Measurements from ENCODE around the gene C16orf54. TPM values are rescaled to one million over a fixed set of nuclear protein-coding genes. Genes with fewer than 3 reads are reported as not detected.

Gene C16orf54
- total and polyA plus RNA-seq, 10 of the 15 experiments (the other 5 are each of a cell fraction or from before 2014, with no cell fraction given), result 2.1 to 13.3 (median 5.4) TPM

DNA sequence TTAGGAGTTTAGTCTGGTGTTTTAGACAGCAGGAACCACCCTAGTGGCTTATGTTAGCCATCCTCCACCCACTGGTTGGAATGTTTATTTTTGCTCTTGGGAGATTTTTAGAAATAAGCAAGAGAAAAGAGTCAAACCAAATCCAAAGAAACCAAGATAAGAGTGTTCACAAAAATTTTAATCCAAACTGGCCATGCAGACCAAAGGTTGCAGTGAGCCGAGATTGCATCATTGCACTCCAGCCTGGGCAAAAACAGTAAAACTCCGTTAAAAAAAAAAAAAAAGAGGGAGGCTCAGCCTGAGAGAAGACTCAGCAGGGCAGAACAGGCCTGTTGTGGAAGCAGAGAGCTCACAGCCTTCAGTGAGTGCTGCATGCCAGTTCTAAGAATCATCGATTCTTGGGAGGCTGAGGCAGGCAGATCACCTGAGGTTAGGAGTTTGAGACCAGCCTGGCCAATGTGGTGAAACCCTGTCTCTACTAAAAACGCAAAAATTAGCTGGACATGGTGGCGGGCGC, 12.2 kb upstream of the C16orf54 start:
- ChIA-PET SMC1A (ENCODE audit: uncharacterized antibody, unreplicated experiment) (no interaction called here), CTCF (interaction anchor here (1.2 to 2.1 kb wide), 2 partner anchors 10 to 27 kb away, joined by 3 to 8 read pairs; no protein-coding TSS in a partner anchor), RAD21 (ENCODE audit: unreplicated experiment) (no interaction called here), POLR2A (interaction anchor here (0.6 kb wide), 1 partner anchor 22 kb away, joined by 3 read pairs; no protein-coding TSS in a partner anchor)
- intact Hi-C loops (cut with micrococcal nuclease; ENCODE audit: unreplicated experiment) (no loop called here), in situ Hi-C loops (cut with MboI) (no loop called here)
- H4K20me1 ChIP-seq (ENCODE audit: control insufficient read depth, insufficient read depth), result no peaks in the 10 kb centered on the region
- 94% methylated on average over 5 of the region's 6 CpGs for WGBS (ENCODE audit: insufficient coverage, insufficient replicate concordance, low lambda C conversion rate, missing lambda C conversion rate)
- ATAC-seq (no peak), FAIRE-seq (no peak), DNase-seq (ENCODE audit: low read depth, low spot score) (no peak)
- no peak overlapping the region for H3K9ac ChIP-seq (ENCODE audit: control insufficient read depth, insufficient read depth, low read length)
- BruUV-seq (replicated peaks), result no TSS peak
- H3K4me2 ChIP-seq (ENCODE audit: control insufficient read depth, insufficient read depth), result no peak overlapping the region
- H3K27ac ChIP-seq (ENCODE audit: control insufficient read depth, insufficient read depth), result no peak overlapping the region
- no peak overlapping the region for H3K4me3 ChIP-seq
- H2AFZ ChIP-seq (ENCODE audit: control insufficient read depth, low read depth, low read length), result no peak overlapping the region
- no peaks in the 10 kb centered on the region for H3K27me3 ChIP-seq (replicated peaks in 1 of 2; ENCODE audit: control insufficient read depth in 2 of 2, insufficient read depth in 2 of 2, low read length in 1 of 2)
- no peaks in the 10 kb centered on the region for H3K79me2 ChIP-seq (ENCODE audit: control insufficient read depth, insufficient read depth, low read length)
- no peaks in the 10 kb centered on the region for H3K9me3 ChIP-seq (replicated peaks; ENCODE audit: control insufficient read depth, insufficient read depth, low read length)
- no peaks in the 10 kb centered on the region for H3K36me3 ChIP-seq (ENCODE audit: control insufficient read depth in 2 of 2, insufficient read depth in 2 of 2, low read length in 1 of 2)
- peaks cover 17% of the 10 kb centered on the region for H3K4me1 ChIP-seq (ENCODE audit: control insufficient read depth, insufficient read depth, low read length)
- TF ChIP-seq NR2F1 (conservative IDR thresholded peaks at IDR 0.05) (no peak), CHD2 (IDR thresholded peaks at IDR 0.05; ENCODE audit: borderline replicate concordance, low read depth, low read length) (no peak), MXI1 (IDR thresholded peaks at IDR 0.05; ENCODE audit: low read depth, low read length) (no peak), SPI1 (IDR thresholded peaks at IDR 0.05; ENCODE audit: borderline replicate concordance, insufficient read depth, low read depth, low read length) (no peak), SMAD5 (IDR thresholded peaks at IDR 0.05; ENCODE audit: low read depth) (no peak), GATAD2B (conservative IDR thresholded peaks at IDR 0.05; ENCODE audit: low read depth) (no peak), KDM1A (IDR thresholded peaks at IDR 0.05; ENCODE audit: borderline replicate concordance) (no peak), GABPA (IDR thresholded peaks at IDR 0.05; ENCODE audit: low read depth) (no peak), FOS (IDR thresholded peaks at IDR 0.05; ENCODE audit: borderline replicate concordance, extremely low read depth, insufficient read length) (no peak), POLR2AphosphoS5 (IDR thresholded peaks at IDR 0.05; ENCODE audit: low read length) (no peak), TBL1XR1 (IDR thresholded peaks at IDR 0.05; ENCODE audit: low read depth, low read length) (no peak)
- TF ChIP-seq, protein P1, sequence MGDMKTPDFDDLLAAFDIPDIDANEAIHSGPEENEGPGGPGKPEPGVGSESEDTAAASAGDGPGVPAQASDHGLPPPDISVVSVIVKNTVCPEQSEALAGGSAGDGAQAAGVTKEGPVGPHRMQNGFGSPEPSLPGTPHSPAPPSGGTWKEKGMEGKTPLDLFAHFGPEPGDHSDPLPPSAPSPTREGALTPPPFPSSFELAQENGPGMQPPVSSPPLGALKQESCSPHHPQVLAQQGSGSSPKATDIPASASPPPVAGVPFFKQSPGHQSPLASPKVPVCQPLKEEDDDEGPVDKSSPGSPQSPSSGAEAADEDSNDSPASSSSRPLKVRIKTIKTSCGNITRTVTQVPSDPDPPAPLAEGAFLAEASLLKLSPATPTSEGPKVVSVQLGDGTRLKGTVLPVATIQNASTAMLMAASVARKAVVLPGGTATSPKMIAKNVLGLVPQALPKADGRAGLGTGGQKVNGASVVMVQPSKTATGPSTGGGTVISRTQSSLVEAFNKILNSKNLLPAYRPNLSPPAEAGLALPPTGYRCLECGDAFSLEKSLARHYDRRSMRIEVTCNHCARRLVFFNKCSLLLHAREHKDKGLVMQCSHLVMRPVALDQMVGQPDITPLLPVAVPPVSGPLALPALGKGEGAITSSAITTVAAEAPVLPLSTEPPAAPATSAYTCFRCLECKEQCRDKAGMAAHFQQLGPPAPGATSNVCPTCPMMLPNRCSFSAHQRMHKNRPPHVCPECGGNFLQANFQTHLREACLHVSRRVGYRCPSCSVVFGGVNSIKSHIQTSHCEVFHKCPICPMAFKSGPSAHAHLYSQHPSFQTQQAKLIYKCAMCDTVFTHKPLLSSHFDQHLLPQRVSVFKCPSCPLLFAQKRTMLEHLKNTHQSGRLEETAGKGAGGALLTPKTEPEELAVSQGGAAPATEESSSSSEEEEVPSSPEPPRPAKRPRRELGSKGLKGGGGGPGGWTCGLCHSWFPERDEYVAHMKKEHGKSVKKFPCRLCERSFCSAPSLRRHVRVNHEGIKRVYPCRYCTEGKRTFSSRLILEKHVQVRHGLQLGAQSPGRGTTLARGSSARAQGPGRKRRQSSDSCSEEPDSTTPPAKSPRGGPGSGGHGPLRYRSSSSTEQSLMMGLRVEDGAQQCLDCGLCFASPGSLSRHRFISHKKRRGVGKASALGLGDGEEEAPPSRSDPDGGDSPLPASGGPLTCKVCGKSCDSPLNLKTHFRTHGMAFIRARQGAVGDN (IDR thresholded peaks at IDR 0.05), result no peak
- TF ChIP-seq, protein P2, sequence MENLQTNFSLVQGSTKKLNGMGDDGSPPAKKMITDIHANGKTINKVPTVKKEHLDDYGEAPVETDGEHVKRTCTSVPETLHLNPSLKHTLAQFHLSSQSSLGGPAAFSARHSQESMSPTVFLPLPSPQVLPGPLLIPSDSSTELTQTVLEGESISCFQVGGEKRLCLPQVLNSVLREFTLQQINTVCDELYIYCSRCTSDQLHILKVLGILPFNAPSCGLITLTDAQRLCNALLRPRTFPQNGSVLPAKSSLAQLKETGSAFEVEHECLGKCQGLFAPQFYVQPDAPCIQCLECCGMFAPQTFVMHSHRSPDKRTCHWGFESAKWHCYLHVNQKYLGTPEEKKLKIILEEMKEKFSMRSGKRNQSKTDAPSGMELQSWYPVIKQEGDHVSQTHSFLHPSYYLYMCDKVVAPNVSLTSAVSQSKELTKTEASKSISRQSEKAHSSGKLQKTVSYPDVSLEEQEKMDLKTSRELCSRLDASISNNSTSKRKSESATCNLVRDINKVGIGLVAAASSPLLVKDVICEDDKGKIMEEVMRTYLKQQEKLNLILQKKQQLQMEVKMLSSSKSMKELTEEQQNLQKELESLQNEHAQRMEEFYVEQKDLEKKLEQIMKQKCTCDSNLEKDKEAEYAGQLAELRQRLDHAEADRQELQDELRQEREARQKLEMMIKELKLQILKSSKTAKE (IDR thresholded peaks at IDR 0.05; ENCODE audit: low read depth, poor library complexity, severe bottlenecking), result no peak
- TF ChIP-seq, protein P3, sequence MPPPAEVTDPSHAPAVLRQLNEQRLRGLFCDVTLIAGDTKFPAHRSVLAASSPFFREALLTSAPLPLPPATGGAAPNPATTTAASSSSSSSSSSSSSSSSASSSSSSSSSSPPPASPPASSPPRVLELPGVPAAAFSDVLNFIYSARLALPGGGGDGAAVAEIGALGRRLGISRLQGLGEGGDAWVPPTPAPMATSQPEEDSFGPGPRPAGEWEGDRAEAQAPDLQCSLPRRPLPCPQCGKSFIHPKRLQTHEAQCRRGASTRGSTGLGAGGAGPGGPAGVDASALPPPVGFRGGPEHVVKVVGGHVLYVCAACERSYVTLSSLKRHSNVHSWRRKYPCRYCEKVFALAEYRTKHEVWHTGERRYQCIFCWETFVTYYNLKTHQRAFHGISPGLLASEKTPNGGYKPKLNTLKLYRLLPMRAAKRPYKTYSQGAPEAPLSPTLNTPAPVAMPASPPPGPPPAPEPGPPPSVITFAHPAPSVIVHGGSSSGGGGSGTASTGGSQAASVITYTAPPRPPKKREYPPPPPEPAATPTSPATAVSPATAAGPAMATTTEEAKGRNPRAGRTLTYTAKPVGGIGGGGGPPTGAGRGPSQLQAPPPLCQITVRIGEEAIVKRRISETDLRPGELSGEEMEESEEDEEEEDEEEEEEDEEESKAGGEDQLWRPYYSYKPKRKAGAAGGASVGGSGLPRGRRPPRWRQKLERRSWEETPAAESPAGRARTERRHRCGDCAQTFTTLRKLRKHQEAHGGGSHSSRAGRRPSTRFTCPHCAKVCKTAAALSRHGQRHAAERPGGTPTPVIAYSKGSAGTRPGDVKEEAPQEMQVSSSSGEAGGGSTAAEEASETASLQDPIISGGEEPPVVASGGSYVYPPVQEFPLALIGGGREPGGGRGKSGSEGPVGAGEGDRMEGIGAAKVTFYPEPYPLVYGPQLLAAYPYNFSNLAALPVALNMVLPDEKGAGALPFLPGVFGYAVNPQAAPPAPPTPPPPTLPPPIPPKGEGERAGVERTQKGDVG (CRISPR knock-in tag; IDR thresholded peaks at IDR 0.05), result no peak
- TF ChIP-seq, protein P4, sequence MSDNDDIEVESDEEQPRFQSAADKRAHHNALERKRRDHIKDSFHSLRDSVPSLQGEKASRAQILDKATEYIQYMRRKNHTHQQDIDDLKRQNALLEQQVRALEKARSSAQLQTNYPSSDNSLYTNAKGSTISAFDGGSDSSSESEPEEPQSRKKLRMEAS (IDR thresholded peaks at IDR 0.05; ENCODE audit: low read depth, low read length), result no peak

All from GM12878 (cell line).